PFSK-1 (cell line): Measurements from ENCODE around the gene PSMA7. TPM values are rescaled to one million over a fixed set of nuclear protein-coding genes. Genes with fewer than 3 reads are reported as not detected.

Experiments
- FOXP2 ChIP-seq: optimal IDR thresholded peaks from 2 replicates; pipeline ENCODE3; 2011; ENCODE audit warnings: borderline replicate concordance, control low read depth, inconsistent platforms; ENCODE audit not compliant: insufficient read depth; ENCODE audit errors: extremely low read length, extremely low read depth
- POLR2AphosphoS5 ChIP-seq: IDR thresholded peaks from 2 replicates; pipeline ENCODE4 v1.6.1; 2012; ENCODE audit warnings: low read depth, mild to moderate bottlenecking, control low read depth, low read length, moderate library complexity
- SIN3A ChIP-seq: IDR thresholded peaks from 2 replicates; pipeline ENCODE4 v1.6.1; 2012; ENCODE audit warnings: mild to moderate bottlenecking, low read length, moderate library complexity, borderline replicate concordance; ENCODE audit not compliant: insufficient read depth
- TAF1 ChIP-seq: IDR thresholded peaks from 2 replicates; pipeline ENCODE4 v1.6.1; 2012; ENCODE audit warnings: low read length, control low read depth, borderline replicate concordance; ENCODE audit not compliant: insufficient read depth
- polyA plus RNA-seq: library from polyadenylated mRNA; unstranded; fragments of >200 nt; gene quantifications from one replicate; pipeline ENCODE4 v1.2.1, GENCODE V29; 2012; ENCODE audit warnings: low read depth, missing spikeins; ENCODE audit not compliant: insufficient read length
- TF ChIP-seq, protein P1 (sequence below), 2 experiments: IDR thresholded peaks; 2 replicates each; pipeline versions ENCODE4 v1.6.1 to v1.8.0; 2011 to 2012; ENCODE audit warnings: low read depth in 2 of 2, low read length in 2 of 2, control low read depth in 1 of 2, inconsistent platforms in 1 of 2, mild to moderate bottlenecking in 1 of 2, moderate library complexity in 1 of 2; ENCODE audit not compliant: insufficient read depth in 1 of 2

Gene PSMA7
- polyA plus RNA-seq, result 501 TPM

GRCh38 chr20:62143081-62143956 is at the start of gene PSMA7, which contains the start of gene SS18L1:
PSMA7 (minus strand) TSS chr20:62143394; CDS start chr20:62143303, 91 bp downstream.
SS18L1 (plus strand) TSS chr20:62143769; CDS start chr20:62143821, 52 bp downstream.
- TF ChIP-seq, protein P1, sequence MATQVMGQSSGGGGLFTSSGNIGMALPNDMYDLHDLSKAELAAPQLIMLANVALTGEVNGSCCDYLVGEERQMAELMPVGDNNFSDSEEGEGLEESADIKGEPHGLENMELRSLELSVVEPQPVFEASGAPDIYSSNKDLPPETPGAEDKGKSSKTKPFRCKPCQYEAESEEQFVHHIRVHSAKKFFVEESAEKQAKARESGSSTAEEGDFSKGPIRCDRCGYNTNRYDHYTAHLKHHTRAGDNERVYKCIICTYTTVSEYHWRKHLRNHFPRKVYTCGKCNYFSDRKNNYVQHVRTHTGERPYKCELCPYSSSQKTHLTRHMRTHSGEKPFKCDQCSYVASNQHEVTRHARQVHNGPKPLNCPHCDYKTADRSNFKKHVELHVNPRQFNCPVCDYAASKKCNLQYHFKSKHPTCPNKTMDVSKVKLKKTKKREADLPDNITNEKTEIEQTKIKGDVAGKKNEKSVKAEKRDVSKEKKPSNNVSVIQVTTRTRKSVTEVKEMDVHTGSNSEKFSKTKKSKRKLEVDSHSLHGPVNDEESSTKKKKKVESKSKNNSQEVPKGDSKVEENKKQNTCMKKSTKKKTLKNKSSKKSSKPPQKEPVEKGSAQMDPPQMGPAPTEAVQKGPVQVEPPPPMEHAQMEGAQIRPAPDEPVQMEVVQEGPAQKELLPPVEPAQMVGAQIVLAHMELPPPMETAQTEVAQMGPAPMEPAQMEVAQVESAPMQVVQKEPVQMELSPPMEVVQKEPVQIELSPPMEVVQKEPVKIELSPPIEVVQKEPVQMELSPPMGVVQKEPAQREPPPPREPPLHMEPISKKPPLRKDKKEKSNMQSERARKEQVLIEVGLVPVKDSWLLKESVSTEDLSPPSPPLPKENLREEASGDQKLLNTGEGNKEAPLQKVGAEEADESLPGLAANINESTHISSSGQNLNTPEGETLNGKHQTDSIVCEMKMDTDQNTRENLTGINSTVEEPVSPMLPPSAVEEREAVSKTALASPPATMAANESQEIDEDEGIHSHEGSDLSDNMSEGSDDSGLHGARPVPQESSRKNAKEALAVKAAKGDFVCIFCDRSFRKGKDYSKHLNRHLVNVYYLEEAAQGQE (IDR thresholded peaks at IDR 0.05; ENCODE audit: insufficient read depth in 1 of 2, low read depth in 2 of 2, low read length in 2 of 2), result no peak; a peak in 1 of 4 replicates
- TF ChIP-seq SIN3A (peak; percentile 81; the same call in 1 of the 2 replicates), FOXP2 (peak; percentile 94), TAF1 (peak; percentile 51; the same call in 1 of the 2 replicates), POLR2AphosphoS5 (peak; percentile 55)

DNA sequence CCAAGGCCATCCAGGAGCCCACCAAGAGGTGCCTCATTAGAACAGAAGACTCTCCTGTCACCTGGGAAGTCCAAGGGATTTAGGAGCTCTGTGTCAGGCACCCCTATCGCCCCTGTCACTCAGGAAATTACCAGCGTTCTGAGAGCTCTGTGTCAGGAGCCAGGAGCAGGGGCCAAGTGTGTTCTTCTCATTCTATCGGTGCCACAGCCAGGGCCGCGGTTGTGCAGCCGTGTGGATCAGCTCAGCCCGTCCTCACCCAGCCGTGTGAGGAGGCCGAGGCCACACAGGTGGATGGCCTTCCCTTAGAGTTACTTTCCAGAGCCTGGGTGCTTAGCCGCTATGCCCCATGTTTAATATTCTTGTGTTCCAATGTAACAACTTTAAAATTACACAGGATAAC is 49.4 kb upstream of the PSMA7 start:
- TF ChIP-seq, protein P1 (IDR thresholded peaks at IDR 0.05; ENCODE audit: insufficient read depth in 1 of 2, low read depth in 2 of 2, low read length in 2 of 2), result no peak
- no peak for TF ChIP-seq POLR2AphosphoS5
- TF ChIP-seq FOXP2, result no peak
- no peak for TF ChIP-seq TAF1
- no peak for TF ChIP-seq SIN3A

GRCh38 chr20:62191781-62192559 is 48.8 kb upstream of the PSMA7 start:
- no peak for TF ChIP-seq POLR2AphosphoS5
- no peak for TF ChIP-seq TAF1
- TF ChIP-seq, protein P1 (IDR thresholded peaks at IDR 0.05; ENCODE audit: insufficient read depth in 1 of 2, low read depth in 2 of 2, low read length in 2 of 2), result no peak
- no peak for TF ChIP-seq SIN3A
- no peak for TF ChIP-seq FOXP2

DNA sequence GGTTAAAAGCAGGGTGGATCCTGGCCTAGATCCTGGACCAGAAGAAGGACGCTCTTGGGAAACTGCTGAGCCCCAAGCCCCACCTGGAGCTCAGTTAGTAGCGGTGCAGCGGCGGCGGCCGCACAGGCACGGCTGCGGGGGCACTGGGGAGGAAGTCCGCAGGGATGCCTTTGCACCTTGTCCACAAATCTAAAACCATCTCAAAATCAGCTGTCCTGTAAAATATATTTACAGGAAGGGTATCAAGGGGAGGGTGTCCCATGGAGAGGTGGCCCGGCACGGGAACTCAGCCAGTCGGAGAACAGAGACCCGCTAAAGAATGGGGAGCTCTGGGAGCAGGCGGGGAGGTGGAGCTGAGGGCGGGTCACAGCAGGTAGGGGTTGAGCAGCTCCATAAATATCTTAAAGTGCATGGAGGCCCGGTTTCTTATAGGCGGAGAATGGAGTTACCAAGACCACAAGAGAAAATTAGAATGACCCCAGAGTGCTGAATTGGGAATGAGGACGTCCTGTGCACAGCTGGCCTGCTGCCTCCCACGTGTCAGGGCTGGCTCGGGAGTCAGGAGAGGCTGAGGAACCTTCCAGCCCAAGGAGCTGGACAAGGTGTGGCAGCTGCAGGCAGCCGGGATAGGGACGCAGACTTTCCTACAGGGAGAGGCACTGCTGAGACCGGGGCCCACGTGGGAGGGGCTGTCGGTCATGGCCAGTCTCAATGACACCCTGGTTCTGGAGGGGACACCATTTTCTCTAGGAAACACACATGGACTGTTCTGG is 47.6 kb upstream of the PSMA7 start:
- TF ChIP-seq FOXP2 (no peak), SIN3A (no peak)

DNA sequence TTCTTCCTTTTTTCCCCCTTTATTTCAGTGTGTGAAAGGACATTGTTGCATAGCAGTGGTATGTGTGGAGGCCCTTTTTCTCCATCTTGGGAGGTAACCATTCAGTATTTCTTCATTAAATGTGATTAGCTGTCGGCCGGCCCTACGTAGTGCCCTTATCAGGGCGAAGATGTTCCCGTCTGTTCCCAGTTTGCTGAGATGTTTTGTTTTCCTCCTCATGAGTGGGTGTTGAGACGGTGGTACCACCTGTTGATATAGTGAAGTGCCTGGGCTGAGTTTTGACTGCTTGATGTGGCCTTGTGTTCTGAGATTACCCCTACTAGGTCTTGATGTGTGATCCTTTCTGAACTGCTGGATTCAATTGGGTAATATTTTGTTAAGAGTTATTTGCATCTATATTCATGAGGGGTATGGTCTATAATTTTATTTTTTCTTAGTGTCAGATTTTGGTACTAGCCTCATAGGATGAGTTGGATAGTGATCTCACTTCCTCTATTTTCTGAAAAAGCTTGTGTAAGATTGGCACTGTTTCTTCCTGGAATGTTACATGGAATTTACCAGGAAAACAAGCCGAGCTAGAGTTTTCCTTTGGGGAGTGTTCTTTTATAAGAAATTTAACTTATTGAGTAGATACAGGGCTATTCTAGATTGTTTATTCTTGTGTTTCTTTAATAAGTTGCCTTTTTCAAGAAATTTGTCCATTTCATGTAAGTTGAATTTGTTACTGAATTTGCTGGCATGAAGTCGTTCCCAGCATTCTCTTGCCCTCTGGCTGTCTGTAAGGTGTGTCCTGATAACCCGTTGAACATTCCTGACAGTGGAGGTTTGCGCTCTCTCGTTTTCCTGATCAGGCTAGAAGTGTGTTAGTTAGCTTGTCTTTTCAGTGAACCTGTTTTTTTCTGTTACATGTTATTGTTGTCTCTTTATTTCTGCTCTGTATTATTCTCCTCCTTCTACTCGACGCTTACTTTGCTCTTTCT is 44.0 kb upstream of the PSMA7 start:
- no peak for TF ChIP-seq TAF1
- TF ChIP-seq, protein P1 (IDR thresholded peaks at IDR 0.05; ENCODE audit: insufficient read depth in 1 of 2, low read depth in 2 of 2, low read length in 2 of 2), result no peak
- no peak for TF ChIP-seq POLR2AphosphoS5
- TF ChIP-seq FOXP2, result no peak
- TF ChIP-seq SIN3A, result no peak
